Measurements from ENCODE around the gene ITGBL1.

The ITGBL1 gene

GRCh38 chr13:101423872-101424271 is 28.6 kb upstream of the ITGBL1 start:
- no peak overlapping the region for H3K4me3 ChIP-seq (ENCODE audit: low read length in 2 of 2)
- no peaks in the 10 kb centered on the region for H3K36me3 ChIP-seq (ENCODE audit: control insufficient read depth in 2 of 2, insufficient read depth in 2 of 2, low read length in 2 of 2)
- no peak overlapping the region for H3K9ac ChIP-seq (ENCODE audit: low read length in 2 of 2)
- no peaks in the 10 kb centered on the region for H3K9me3 ChIP-seq (ENCODE audit: control insufficient read depth in 2 of 2, low read length in 2 of 2)
- H3K27ac ChIP-seq (ENCODE audit: low read length): no peak overlapping the region
- peaks cover 0 to 1% of the 10 kb centered on the region in 2 donors for H3K27me3 ChIP-seq (ENCODE audit: control insufficient read depth in 1 of 2, insufficient read depth in 2 of 2, low read length in 2 of 2)
- H3K4me1 ChIP-seq (ENCODE audit: control insufficient read depth, insufficient read depth, low read length): no peaks in the 10 kb centered on the region

- Histone ChIP-seq H3K4me1 (ENCODE audit: control insufficient read depth, insufficient read depth, low read length) (no peaks in the 10 kb centered on the region), H3K4me3 (ENCODE audit: low read length in 2 of 2) (no peak overlapping the region), H3K36me3 (ENCODE audit: control insufficient read depth in 2 of 2, insufficient read depth in 2 of 2, low read length in 2 of 2) (no peaks in the 10 kb centered on the region), H3K9me3 (ENCODE audit: control insufficient read depth in 2 of 2, low read length in 2 of 2) (no peaks in the 10 kb centered on the region), H3K27me3 (ENCODE audit: control insufficient read depth in 1 of 2, insufficient read depth in 2 of 2, low read length in 2 of 2) (no peaks in the 10 kb centered on the region), H3K9ac (ENCODE audit: low read length in 2 of 2) (no peak overlapping the region), H3K27ac (ENCODE audit: low read length) (no peak overlapping the region)
These were observed 27.9 kb upstream of the ITGBL1 start for GRCh38 chr13:101424381-101425155.

DNA sequence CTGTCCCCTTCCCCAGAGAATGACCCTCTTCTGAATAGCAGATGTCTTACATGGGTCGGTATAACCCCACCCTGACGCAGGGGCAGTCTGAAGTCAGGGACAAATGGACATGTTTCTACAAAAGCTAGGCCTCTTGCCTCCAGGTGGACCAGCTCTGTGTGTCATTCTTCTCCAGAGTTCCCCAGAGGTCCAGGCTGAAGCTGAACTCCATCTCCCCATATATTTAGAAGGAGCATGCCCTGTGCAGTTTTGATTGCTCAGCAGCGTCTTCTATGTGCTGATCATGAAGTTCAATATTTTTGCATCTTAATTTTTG is 27.4 kb upstream of the ITGBL1 start:
- no peaks in the 10 kb centered on the region for H3K36me3 ChIP-seq (ENCODE audit: control insufficient read depth in 2 of 2, insufficient read depth in 2 of 2, low read length in 2 of 2)
- no peak overlapping the region for H3K9ac ChIP-seq (ENCODE audit: low read length in 2 of 2)
- H3K4me1 ChIP-seq (ENCODE audit: control insufficient read depth, insufficient read depth, low read length): no peaks in the 10 kb centered on the region
- H3K4me3 ChIP-seq (ENCODE audit: low read length in 2 of 2): no peak overlapping the region
- H3K27ac ChIP-seq (ENCODE audit: low read length): no peak overlapping the region
- no peaks in the 10 kb centered on the region for H3K27me3 ChIP-seq (ENCODE audit: control insufficient read depth in 1 of 2, insufficient read depth in 2 of 2, low read length in 2 of 2)
- no peaks in the 10 kb centered on the region for H3K9me3 ChIP-seq (ENCODE audit: control insufficient read depth in 2 of 2, low read length in 2 of 2)

DNA sequence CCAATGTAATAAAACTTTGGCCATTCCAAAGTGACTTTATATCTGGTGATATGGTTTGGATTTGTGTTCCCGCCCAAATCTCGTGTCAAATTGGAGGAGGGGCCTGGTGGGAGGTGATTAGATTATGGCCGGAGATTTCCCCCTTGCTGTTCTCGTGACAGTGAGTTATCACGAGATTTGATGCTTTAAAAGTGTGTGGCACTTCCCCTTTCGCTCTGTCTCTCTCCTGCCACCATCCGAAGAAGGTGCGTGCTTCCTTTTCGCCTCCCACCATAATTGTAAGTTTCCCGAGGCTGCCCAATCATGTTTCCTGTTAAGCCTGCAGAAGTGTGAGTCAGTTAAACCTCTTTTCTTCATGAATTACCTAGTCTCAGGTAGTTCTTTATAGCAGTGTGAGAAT is 26.9 kb upstream of the ITGBL1 start:
- H3K27ac ChIP-seq (ENCODE audit: low read length): no peak overlapping the region
- H3K4me1 ChIP-seq (ENCODE audit: control insufficient read depth, insufficient read depth, low read length): no peaks in the 10 kb centered on the region
- H3K9me3 ChIP-seq (ENCODE audit: control insufficient read depth in 2 of 2, low read length in 2 of 2): no peaks in the 10 kb centered on the region
- H3K9ac ChIP-seq (ENCODE audit: low read length in 2 of 2): no peak overlapping the region
- H3K27me3 ChIP-seq (ENCODE audit: control insufficient read depth in 1 of 2, insufficient read depth in 2 of 2, low read length in 2 of 2): no peaks in the 10 kb centered on the region
- H3K36me3 ChIP-seq (ENCODE audit: control insufficient read depth in 2 of 2, insufficient read depth in 2 of 2, low read length in 2 of 2): no peaks in the 10 kb centered on the region
- H3K4me3 ChIP-seq (ENCODE audit: low read length in 2 of 2): no peak overlapping the region

GRCh38 chr13:101429733-101430132 is 22.7 kb upstream of the ITGBL1 start:
- Histone ChIP-seq H3K27ac (ENCODE audit: low read length) (no peak overlapping the region), H3K4me3 (ENCODE audit: low read length in 2 of 2) (no peak overlapping the region), H3K4me1 (ENCODE audit: control insufficient read depth, insufficient read depth, low read length) (no peaks in the 10 kb centered on the region), H3K27me3 (ENCODE audit: control insufficient read depth in 1 of 2, insufficient read depth in 2 of 2, low read length in 2 of 2) (no peaks in the 10 kb centered on the region), H3K36me3 (ENCODE audit: control insufficient read depth in 2 of 2, insufficient read depth in 2 of 2, low read length in 2 of 2) (no peaks in the 10 kb centered on the region), H3K9me3 (ENCODE audit: control insufficient read depth in 2 of 2, low read length in 2 of 2) (no peaks in the 10 kb centered on the region), H3K9ac (ENCODE audit: low read length in 2 of 2) (no peak overlapping the region)

DNA sequence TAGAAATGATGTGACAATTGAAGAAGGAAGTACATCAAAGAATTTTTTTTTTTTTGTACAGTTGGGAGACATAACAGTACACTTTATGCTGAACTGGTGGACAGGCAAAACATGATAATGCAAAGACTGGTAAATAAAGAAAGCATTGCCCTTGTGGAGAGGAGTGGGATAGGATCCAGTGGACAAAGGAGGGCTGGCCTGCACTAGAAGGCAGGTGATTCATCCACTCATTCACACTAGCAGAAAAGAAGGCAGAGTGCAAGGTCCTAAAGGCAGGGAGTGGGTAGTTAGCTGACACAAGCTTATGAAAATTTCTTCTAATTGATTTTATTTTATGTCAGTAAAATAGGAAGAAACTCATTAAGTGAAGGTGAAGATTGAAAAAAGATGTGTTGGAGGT is 18.6 kb upstream of the ITGBL1 start:
- Histone ChIP-seq H3K9ac (ENCODE audit: low read length in 2 of 2) (no peak overlapping the region), H3K27me3 (ENCODE audit: control insufficient read depth in 1 of 2, insufficient read depth in 2 of 2, low read length in 2 of 2) (no peaks in the 10 kb centered on the region), H3K36me3 (ENCODE audit: control insufficient read depth in 2 of 2, insufficient read depth in 2 of 2, low read length in 2 of 2) (no peaks in the 10 kb centered on the region)

DNA sequence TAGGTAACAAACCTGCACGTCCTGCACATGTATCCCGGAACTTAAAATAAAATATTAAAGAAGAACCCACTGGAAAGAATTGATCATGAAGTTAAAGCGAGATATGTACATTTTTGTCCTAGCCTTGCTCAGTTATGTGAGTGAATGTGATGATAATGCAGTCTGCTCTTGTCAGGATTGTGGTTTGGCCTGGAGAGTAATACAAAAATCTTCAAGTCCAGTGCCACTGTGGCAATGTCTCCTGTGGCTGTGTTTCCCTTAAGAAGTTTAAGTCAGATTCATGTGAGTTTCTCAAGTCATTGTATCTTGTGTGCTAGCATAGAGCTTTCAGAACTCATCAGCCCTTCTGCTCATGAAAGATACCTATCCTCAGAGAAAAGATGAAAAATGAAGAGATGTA is 18.0 kb upstream of the ITGBL1 start:
- Histone ChIP-seq H3K9ac (ENCODE audit: low read length in 2 of 2) (no peak overlapping the region), H3K27me3 (ENCODE audit: control insufficient read depth in 1 of 2, insufficient read depth in 2 of 2, low read length in 2 of 2) (no peaks in the 10 kb centered on the region), H3K36me3 (ENCODE audit: control insufficient read depth in 2 of 2, insufficient read depth in 2 of 2, low read length in 2 of 2) (no peaks in the 10 kb centered on the region), H3K4me1 (ENCODE audit: control insufficient read depth, insufficient read depth, low read length) (no peaks in the 10 kb centered on the region), H3K27ac (ENCODE audit: low read length) (no peak overlapping the region), H3K9me3 (ENCODE audit: control insufficient read depth in 2 of 2, low read length in 2 of 2) (no peaks in the 10 kb centered on the region), H3K4me3 (ENCODE audit: low read length in 2 of 2) (no peak overlapping the region)

More for the DNA sequence above, 18.6 kb upstream of the ITGBL1 start:
- Histone ChIP-seq H3K27ac (ENCODE audit: low read length) (no peak overlapping the region), H3K4me1 (ENCODE audit: control insufficient read depth, insufficient read depth, low read length) (no peaks in the 10 kb centered on the region), H3K9me3 (ENCODE audit: control insufficient read depth in 2 of 2, low read length in 2 of 2) (no peaks in the 10 kb centered on the region), H3K4me3 (ENCODE audit: low read length in 2 of 2) (no peak overlapping the region)

- no peaks in the 10 kb centered on the region for H3K4me1 ChIP-seq (ENCODE audit: control insufficient read depth, insufficient read depth, low read length)
These were observed 4.6 kb upstream of the ITGBL1 start for GRCh38 chr13:101447852-101448251.

DNA sequence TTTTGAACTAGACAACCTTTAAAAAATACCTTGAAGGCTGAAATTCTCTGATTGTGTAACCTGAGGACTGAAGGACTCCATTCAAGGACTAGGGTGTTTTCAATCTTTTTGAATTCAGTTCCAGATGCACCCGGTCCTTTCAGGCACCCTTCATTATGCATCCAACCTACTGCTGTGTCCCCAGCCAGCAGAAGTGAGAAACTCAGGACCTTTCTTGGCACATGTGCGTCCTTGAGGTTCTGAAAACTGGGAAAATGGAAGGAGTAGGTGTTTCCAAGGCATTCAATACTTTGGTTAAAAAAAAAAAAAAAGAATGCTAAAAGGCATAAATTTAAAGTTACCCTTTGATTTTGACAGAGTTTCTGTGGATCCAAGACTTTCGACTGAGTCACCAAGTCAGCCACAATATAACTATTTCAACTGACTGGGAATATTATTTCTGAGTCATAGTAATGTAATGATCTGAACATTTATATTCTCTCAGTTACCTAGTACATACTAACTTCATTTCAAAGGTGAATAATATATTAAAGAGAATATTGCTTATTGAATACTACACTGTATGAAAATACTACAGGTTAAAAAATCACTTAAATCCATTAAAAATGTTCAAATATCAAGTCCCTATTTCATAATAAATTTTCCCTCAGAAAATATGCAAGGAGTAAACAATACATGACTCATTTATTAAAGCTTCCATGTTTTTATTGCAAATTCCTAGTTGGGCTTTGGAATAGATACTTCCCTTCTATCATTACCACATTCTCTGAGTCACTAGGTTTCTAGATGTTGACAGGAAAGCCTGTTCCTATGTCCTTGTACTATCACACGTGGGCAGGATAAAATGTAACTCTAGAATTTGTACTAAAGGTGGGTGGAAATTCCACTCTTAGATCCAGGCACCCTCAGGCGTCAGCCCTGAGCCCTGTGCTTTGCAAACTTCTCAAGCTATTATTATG is 2.4 kb upstream of the ITGBL1 start:
- H3K4me1 ChIP-seq (ENCODE audit: control insufficient read depth, insufficient read depth, low read length): peaks cover 4% of the 10 kb centered on the region
- H3K36me3 ChIP-seq (ENCODE audit: control insufficient read depth in 2 of 2, insufficient read depth in 2 of 2, low read length in 2 of 2): no peaks in the 10 kb centered on the region
- H3K27me3 ChIP-seq (ENCODE audit: control insufficient read depth in 1 of 2, insufficient read depth in 2 of 2, low read length in 2 of 2): peaks cover 2 to 12% of the 10 kb centered on the region in 2 donors
- no peaks in the 10 kb centered on the region for H3K9me3 ChIP-seq (ENCODE audit: control insufficient read depth in 2 of 2, low read length in 2 of 2)
- H3K4me3 ChIP-seq (ENCODE audit: low read length in 2 of 2): no peak overlapping the region
- no peak overlapping the region for H3K27ac ChIP-seq (ENCODE audit: low read length)
- H3K9ac ChIP-seq (ENCODE audit: low read length in 2 of 2): no peak overlapping the region

More at GRCh38 chr13:101447852-101448251, 4.6 kb upstream of the ITGBL1 start:
- Histone ChIP-seq H3K27ac (ENCODE audit: low read length) (no peak overlapping the region), H3K9ac (ENCODE audit: low read length in 2 of 2) (no peak overlapping the region), H3K4me3 (ENCODE audit: low read length in 2 of 2) (no peak overlapping the region), H3K36me3 (ENCODE audit: control insufficient read depth in 2 of 2, insufficient read depth in 2 of 2, low read length in 2 of 2) (no peaks in the 10 kb centered on the region), H3K27me3 (ENCODE audit: control insufficient read depth in 1 of 2, insufficient read depth in 2 of 2, low read length in 2 of 2) (peaks cover 2% of the 10 kb centered on the region in 2 donors), H3K9me3 (ENCODE audit: control insufficient read depth in 2 of 2, low read length in 2 of 2) (no peaks in the 10 kb centered on the region)

DNA sequence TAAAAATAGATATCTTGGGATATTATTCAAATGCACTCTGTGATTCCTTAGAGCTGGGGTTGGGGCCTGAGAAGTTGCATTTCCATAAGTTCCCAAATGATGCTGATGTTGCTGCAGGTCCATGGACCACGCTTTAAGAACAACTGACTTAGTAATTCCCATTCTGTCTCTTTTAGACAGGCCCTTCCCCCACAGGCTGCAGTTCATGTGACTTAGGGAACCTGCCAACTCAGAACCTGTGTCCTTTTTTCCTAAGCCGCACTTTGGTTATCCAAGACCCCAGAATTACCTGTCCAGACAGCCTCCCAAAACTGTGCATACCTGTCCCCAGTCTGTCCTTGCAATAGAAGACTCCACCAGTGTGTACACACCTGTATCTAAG is 1.7 kb upstream of the ITGBL1 start:
- peaks cover 2 to 12% of the 10 kb centered on the region in 2 donors for H3K27me3 ChIP-seq (ENCODE audit: control insufficient read depth in 1 of 2, insufficient read depth in 2 of 2, low read length in 2 of 2)
- H3K36me3 ChIP-seq (ENCODE audit: control insufficient read depth in 2 of 2, insufficient read depth in 2 of 2, low read length in 2 of 2): no peaks in the 10 kb centered on the region
- H3K4me1 ChIP-seq (ENCODE audit: control insufficient read depth, insufficient read depth, low read length): peaks cover 4% of the 10 kb centered on the region
- no peak overlapping the region for H3K27ac ChIP-seq (ENCODE audit: low read length)
- H3K9me3 ChIP-seq (ENCODE audit: control insufficient read depth in 2 of 2, low read length in 2 of 2): no peaks in the 10 kb centered on the region
- no peak overlapping the region for H3K4me3 ChIP-seq (ENCODE audit: low read length in 2 of 2)
- H3K9ac ChIP-seq (ENCODE audit: low read length in 2 of 2): no peak overlapping the region

- Histone ChIP-seq H3K9ac (ENCODE audit: low read length in 2 of 2) (no peak overlapping the region), H3K27ac (ENCODE audit: low read length) (no peak overlapping the region), H3K27me3 (ENCODE audit: control insufficient read depth in 1 of 2, insufficient read depth in 2 of 2, low read length in 2 of 2) (peaks cover 2 to 12% of the 10 kb centered on the region in 2 donors), H3K4me1 (ENCODE audit: control insufficient read depth, insufficient read depth, low read length) (peaks cover 4% of the 10 kb centered on the region), H3K36me3 (ENCODE audit: control insufficient read depth in 2 of 2, insufficient read depth in 2 of 2, low read length in 2 of 2) (no peaks in the 10 kb centered on the region), H3K9me3 (ENCODE audit: control insufficient read depth in 2 of 2, low read length in 2 of 2) (no peaks in the 10 kb centered on the region), H3K4me3 (ENCODE audit: low read length in 2 of 2) (no peak overlapping the region)
These were observed 834 bp upstream of the ITGBL1 start for GRCh38 chr13:101451641-101452040.

All from stomach smooth muscle (tissue), 2 donors.